SK-N-MC (cell line): ENCODE measurements around the gene ADRB2.

Source experiments
- DNase-seq: peaks from one replicate; pipeline ENCODE4 v3.0.0-alpha.2; 2011; ENCODE audit warnings: low read depth, low spot score
- H3K27ac ChIP-seq: fragments of 200-600 bp; sonication (generic); 2 replicates; pipeline ENCODE4 v1.5.1; 2016; ENCODE audit warnings: mixed run types
- H3K36me3 ChIP-seq: fragments of 200-600 bp; sonication (generic); 2 replicates; pipeline ENCODE4 v1.6.1; 2017; ENCODE audit warnings: antibody characterized with exemption, low read length, mixed read lengths; ENCODE audit not compliant: insufficient read depth
- H3K4me3 ChIP-seq: fragments of 200-600 bp; sonication (generic); 2 replicates; pipeline ENCODE4 v1.5.1; 2016
- H3K9ac ChIP-seq: fragments of 200-600 bp; sonication (generic); 2 replicates; pipeline ENCODE4 v1.8.0; 2017; ENCODE audit warnings: mixed run types, mixed read lengths; ENCODE audit not compliant: insufficient read length
- H3K9me3 ChIP-seq: fragments of 200-600 bp; sonication (generic); 2 replicates; pipeline ENCODE4 v1.6.1; 2017; ENCODE audit warnings: low read depth, mild to moderate bottlenecking, antibody characterized with exemption, low read length, moderate library complexity, mixed read lengths
- EZH2 ChIP-seq: fragments of 200-600 bp; sonication (generic); IDR thresholded peaks from one replicate; pipeline ENCODE4 v1.6.1; 2017; ENCODE audit warnings: antibody characterized with exemption
- FOXP2 ChIP-seq: optimal IDR thresholded peaks from 2 replicates; pipeline ENCODE3; 2011; ENCODE audit warnings: mild to moderate bottlenecking, moderate library complexity; ENCODE audit not compliant: insufficient read depth; ENCODE audit errors: extremely low read length, control extremely low read depth
- POLR2AphosphoS5 ChIP-seq: IDR thresholded peaks from 2 replicates; pipeline ENCODE4 v1.6.1; 2012; ENCODE audit warnings: mild to moderate bottlenecking, low read depth, low read length, borderline replicate concordance

ADRB2 gene

DNA sequence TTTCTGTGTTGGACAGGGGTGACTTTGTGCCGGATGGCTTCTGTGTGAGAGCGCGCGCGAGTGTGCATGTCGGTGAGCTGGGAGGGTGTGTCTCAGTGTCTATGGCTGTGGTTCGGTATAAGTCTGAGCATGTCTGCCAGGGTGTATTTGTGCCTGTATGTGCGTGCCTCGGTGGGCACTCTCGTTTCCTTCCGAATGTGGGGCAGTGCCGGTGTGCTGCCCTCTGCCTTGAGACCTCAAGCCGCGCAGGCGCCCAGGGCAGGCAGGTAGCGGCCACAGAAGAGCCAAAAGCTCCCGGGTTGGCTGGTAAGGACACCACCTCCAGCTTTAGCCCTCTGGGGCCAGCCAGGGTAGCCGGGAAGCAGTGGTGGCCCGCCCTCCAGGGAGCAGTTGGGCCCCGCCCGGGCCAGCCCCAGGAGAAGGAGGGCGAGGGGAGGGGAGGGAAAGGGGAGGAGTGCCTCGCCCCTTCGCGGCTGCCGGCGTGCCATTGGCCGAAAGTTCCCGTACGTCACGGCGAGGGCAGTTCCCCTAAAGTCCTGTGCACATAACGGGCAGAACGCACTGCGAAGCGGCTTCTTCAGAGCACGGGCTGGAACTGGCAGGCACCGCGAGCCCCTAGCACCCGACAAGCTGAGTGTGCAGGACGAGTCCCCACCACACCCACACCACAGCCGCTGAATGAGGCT, at the start of gene ADRB2:
ADRB2 (plus strand) TSS at position 559 of the 686 bp plus-strand sequence. CDS start 221 bp downstream, outside the sequence.
- TF ChIP-seq EZH2 (no peak), POLR2AphosphoS5 (peak; percentile 30; the same call in 1 of the 2 replicates)
- H3K27ac ChIP-seq: no peak within 1 kb of the TSS
- no peak within 1 kb of the TSS for H3K9ac ChIP-seq
- no peaks in the 10 kb centered on the region for H3K36me3 ChIP-seq
- peak within 1 kb of the TSS; percentile 40 for H3K4me3 ChIP-seq
- no peak for DNase-seq
- H3K9me3 ChIP-seq: no peaks in the 10 kb centered on the region

DNA sequence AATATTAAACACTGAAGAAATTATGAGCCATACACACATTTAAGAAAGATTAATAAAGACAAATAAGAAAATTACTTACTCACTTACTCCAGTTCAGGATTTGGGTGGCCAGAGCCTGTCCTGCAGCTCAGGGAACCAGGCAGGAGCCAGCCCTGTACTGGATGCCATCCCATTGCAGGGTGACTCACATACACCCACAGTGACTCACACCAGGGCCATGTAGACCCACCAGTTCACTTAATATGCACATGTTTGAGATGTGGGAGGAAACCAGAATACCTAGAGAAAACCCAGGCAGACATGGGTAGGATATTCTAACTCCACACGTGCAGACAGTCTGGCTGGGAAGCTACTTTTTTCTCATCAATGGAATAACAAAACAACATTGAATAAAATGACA, 49.6 kb upstream of the ADRB2 start:
- DNase-seq: no peak
- H3K27ac ChIP-seq: no peak overlapping the region
- no peaks in the 10 kb centered on the region for H3K36me3 ChIP-seq
- H3K9ac ChIP-seq: no peak overlapping the region
- H3K9me3 ChIP-seq: no peaks in the 10 kb centered on the region
- TF ChIP-seq EZH2 (no peak), FOXP2 (no peak), POLR2AphosphoS5 (no peak)
- no peak overlapping the region for H3K4me3 ChIP-seq

DNA sequence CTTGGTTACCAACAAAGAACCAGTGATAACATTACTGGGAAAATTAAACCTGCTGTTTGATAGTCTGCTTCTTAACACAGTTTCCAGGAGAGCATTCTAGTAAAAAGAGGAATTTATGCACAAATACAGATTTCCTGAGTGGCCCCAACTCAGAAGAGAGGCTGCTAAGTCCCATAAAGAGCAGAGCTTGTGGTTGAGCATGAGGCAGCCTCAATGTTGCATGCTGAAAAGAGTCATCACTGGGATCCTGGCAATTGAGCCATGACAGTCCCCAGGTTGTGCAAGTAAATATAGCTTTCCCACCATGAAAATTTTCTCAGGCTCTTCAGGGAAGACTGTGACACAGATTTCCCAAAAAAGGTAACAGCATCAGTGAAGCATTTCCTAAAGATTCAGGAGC, 47.5 kb upstream of the ADRB2 start:
- Histone ChIP-seq H3K4me3 (no peak overlapping the region), H3K9ac (no peak overlapping the region), H3K27ac (no peak overlapping the region), H3K36me3 (no peaks in the 10 kb centered on the region), H3K9me3 (no peaks in the 10 kb centered on the region)
- no peak for DNase-seq
- TF ChIP-seq POLR2AphosphoS5: no peak
- TF ChIP-seq FOXP2: no peak

DNA sequence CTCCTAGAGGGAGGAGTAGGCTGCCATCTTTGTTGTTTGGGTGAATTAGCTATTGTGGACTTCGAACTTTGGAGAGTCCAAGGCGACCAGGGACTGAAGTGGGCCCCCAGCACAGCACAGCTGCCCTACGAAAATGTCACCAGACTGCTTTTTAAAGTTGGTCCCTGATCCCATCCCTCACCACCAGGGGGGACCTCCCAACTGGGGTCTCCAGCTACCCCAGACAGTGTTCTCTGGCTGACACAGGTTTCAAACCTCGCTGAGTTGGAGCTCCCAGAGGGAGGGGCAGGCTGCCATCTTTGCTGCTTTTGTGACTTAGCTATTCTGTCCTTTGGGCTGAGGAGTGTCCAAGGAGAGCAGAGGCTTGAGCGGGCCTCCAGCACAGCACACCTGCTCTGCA, 45.7 kb upstream of the ADRB2 start:
- Histone ChIP-seq H3K9me3 (no peaks in the 10 kb centered on the region), H3K9ac (no peak overlapping the region), H3K36me3 (no peaks in the 10 kb centered on the region), H3K4me3 (no peak overlapping the region), H3K27ac (no peak overlapping the region)
- TF ChIP-seq POLR2AphosphoS5: no peak
- TF ChIP-seq EZH2: no peak
- TF ChIP-seq FOXP2: no peak
- DNase-seq: no peak

DNA sequence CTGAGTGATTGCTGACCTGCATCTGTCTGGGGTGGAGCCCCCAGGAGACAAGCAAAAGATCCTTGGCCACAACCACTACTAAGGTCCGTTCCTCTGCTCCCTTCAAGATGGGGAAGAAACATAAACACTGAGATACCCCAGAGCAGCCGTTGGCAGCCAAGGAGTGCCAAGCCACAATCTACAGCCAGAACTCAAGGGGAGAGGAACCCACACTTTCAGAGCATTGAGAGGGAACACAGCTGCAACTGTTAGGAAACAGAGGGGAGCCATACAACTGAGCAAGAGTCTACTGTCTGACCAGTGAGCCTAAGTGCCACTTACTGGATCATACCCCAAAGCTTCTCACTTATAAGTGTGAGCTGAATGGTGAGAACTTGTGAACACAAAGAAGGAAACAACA, 44.6 kb upstream of the ADRB2 start:
- DNase-seq: no peak
- no peak overlapping the region for H3K4me3 ChIP-seq
- H3K9me3 ChIP-seq: no peaks in the 10 kb centered on the region
- no peaks in the 10 kb centered on the region for H3K36me3 ChIP-seq
- no peak overlapping the region for H3K9ac ChIP-seq
- no peak for TF ChIP-seq EZH2
- no peak for TF ChIP-seq FOXP2
- TF ChIP-seq POLR2AphosphoS5: no peak
- H3K27ac ChIP-seq: no peak overlapping the region

DNA sequence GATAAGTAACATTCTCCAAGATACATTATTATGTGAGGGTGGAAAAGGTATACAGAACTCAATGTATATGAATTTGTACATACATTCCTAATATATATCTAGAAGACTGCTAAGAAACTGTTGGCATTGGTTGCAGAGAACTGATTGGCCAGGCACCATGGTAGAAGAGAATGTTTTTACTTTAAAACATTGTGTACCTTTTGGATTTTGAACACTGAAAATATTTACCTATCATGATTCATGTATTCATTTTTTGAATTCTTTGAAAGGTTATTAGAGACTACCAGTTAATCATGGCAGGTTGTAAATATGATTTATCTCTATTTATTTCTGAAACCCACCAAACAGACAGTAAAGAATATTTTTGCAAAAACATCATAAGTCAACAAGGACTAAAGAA, 41.2 kb upstream of the ADRB2 start:
- no peak overlapping the region for H3K9ac ChIP-seq
- H3K27ac ChIP-seq: no peak overlapping the region
- H3K36me3 ChIP-seq: no peaks in the 10 kb centered on the region
- no peak overlapping the region for H3K4me3 ChIP-seq
- H3K9me3 ChIP-seq: no peaks in the 10 kb centered on the region
- DNase-seq: no peak
- TF ChIP-seq FOXP2 (no peak), POLR2AphosphoS5 (no peak), EZH2 (no peak)

DNA sequence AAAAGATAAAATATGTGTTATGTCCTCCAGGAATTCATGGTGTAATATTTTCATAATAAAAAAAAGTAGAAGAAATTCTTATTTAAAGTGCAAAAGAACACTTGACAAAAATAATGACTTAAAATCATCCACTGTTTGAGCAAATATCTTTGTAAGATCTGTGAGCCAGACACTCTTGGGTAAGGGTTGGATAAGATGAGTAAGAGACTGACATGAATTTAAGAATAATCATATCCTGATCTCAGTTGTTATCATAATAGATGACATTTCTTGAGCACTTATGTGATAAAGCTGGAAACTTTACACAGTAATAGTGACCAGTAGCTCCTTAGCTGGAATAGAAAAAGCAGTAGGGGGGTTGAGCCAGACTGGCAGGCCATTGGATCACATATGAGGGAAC, 40.0 kb upstream of the ADRB2 start:
- DNase-seq: no peak
- H3K4me3 ChIP-seq: no peak overlapping the region
- H3K9me3 ChIP-seq: no peaks in the 10 kb centered on the region
- H3K27ac ChIP-seq: no peak overlapping the region
- no peaks in the 10 kb centered on the region for H3K36me3 ChIP-seq
- H3K9ac ChIP-seq: no peak overlapping the region
- TF ChIP-seq POLR2AphosphoS5 (no peak), EZH2 (no peak), FOXP2 (no peak)

DNA sequence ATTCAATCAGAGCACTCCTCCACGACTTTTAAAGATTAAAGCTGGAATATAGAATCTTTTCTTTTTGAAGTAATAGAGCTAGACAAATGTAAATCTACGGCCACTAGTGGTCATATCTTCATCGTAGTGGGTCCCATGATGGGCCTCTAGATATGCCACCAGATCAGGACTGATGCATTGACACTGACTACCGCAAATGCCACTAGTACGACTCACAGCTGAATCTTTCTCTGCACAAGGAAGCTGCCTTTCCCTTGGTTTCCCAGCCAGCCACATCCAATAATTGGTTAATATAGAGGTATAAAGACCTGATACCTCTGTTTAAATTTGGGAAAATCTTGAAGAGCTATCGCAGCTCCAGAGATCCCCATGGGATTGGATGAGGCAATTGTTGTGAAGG, 37.8 kb upstream of the ADRB2 start:
- no peak overlapping the region for H3K9ac ChIP-seq
- no peaks in the 10 kb centered on the region for H3K9me3 ChIP-seq
- no peaks in the 10 kb centered on the region for H3K36me3 ChIP-seq
- no peak overlapping the region for H3K27ac ChIP-seq
- no peak for DNase-seq
- no peak overlapping the region for H3K4me3 ChIP-seq
- TF ChIP-seq POLR2AphosphoS5 (no peak), EZH2 (no peak), FOXP2 (no peak)
